AG04450 (cell line): ENCODE data around the gene CDK14. TPM values are rescaled to one million over a fixed set of nuclear protein-coding genes. Genes with fewer than 3 reads are reported as not detected.

Experiments
- CTCF ChIA-PET: fragments of 300-600, 350-600 bp; formaldehyde crosslinking; extraction: SDS; loops from one replicate; lab custom pipeline; 2022; ENCODE audit warnings: antibody characterized with exemption, inconsistent platforms; lab: Charles Lee
- POLR2A ChIA-PET: fragments of 350-600 bp; formaldehyde crosslinking; extraction: SDS; loops from one replicate; lab custom pipeline; 2021; ENCODE audit warnings: antibody characterized with exemption, inconsistent platforms; lab: Yijun Ruan, JAX
- DNase-seq: peaks from one replicate; pipeline ENCODE4 v3.0.0-alpha.2; 2011; ENCODE audit warnings: low read depth, low spot score
- H3K27ac ChIP-seq: one replicate; pipeline ENCODE4 v1.5.1; 2012; ENCODE audit warnings: low read depth, low read length, control low read depth
- H3K27me3 ChIP-seq: one replicate; pipeline ENCODE4 v1.6.0; 2012; ENCODE audit warnings: low read length; ENCODE audit not compliant: control insufficient read depth, insufficient read depth
- H3K4me3 ChIP-seq: 2 replicates; pipeline ENCODE4 v1.5.1; 2011; ENCODE audit warnings: mild to moderate bottlenecking, low read depth, low read length, control low read depth
- H3K9me3 ChIP-seq: 2 replicates; pipeline ENCODE4 v1.5.1; 2012; ENCODE audit warnings: low read length; ENCODE audit not compliant: control insufficient read depth, insufficient read depth
- CTCF ChIP-seq: IDR thresholded peaks from 2 replicates; pipeline ENCODE4 v1.5.1; 2011; ENCODE audit warnings: low read depth, low read length, control low read depth, inconsistent platforms
- polyA plus RNA-seq: library from polyadenylated mRNA; depleted of rRNA; stranded (reverse); fragments of >200 nt; gene quantifications from 2 replicates; pipeline ENCODE4 v1.2.3, GENCODE V29; 2011

CDK14 gene
- polyA plus RNA-seq, 1 experiment: 28.4 TPM

- no peak for DNase-seq
- ChIA-PET CTCF (interaction anchor here (0.5 to 1.1 kb wide), 5 partner anchors 8 to 597 kb away, joined by 3 to 4 read pairs (median 3); no protein-coding TSS in a partner anchor), POLR2A (no interaction called here)
- Histone ChIP-seq H3K27ac (no peak overlapping the region), H3K27me3 (no peaks in the 10 kb centered on the region), H3K4me3 (no peak overlapping the region), H3K9me3 (peaks cover 2% of the 10 kb centered on the region)
- no peak for TF ChIP-seq CTCF
These were observed 445.0 kb downstream of the CDK14 start for GRCh38 chr7:91041141-91041540.

- Histone ChIP-seq H3K27me3 (no peaks in the 10 kb centered on the region), H3K9me3 (no peaks in the 10 kb centered on the region), H3K4me3 (no peak overlapping the region), H3K27ac (no peak overlapping the region)
- no peak for TF ChIP-seq CTCF
- DNase-seq: no peak
- CTCF ChIA-PET: interaction anchor here (1.1 kb wide), 1 partner anchor 9 kb away, joined by 4 read pairs; no protein-coding TSS in a partner anchor
- POLR2A ChIA-PET: no interaction called here
These were observed 445.9 kb downstream of the CDK14 start for GRCh38 chr7:91041901-91042484.

GRCh38 chr7:91043186-91043585, 447.1 kb downstream of the CDK14 start:
- no peak for TF ChIP-seq CTCF
- H3K9me3 ChIP-seq: no peaks in the 10 kb centered on the region
- CTCF ChIA-PET: interaction anchor here (1.5 to 2.8 kb wide), 2 partner anchors 8 to 46 kb away, joined by 3 to 16 read pairs; no protein-coding TSS in a partner anchor
- no peak for DNase-seq
- POLR2A ChIA-PET: no interaction called here
- H3K27ac ChIP-seq: no peak overlapping the region
- no peaks in the 10 kb centered on the region for H3K27me3 ChIP-seq
- no peak overlapping the region for H3K4me3 ChIP-seq

- H3K4me3 ChIP-seq: no peak overlapping the region
- no peak for DNase-seq
- no peaks in the 10 kb centered on the region for H3K27me3 ChIP-seq
- CTCF ChIA-PET: interaction anchor here (1.5 to 2.8 kb wide), 2 partner anchors 9 to 45 kb away, joined by 3 to 16 read pairs; no protein-coding TSS in a partner anchor
- POLR2A ChIA-PET: no interaction called here
- no peaks in the 10 kb centered on the region for H3K9me3 ChIP-seq
- TF ChIP-seq CTCF: no peak
- no peak overlapping the region for H3K27ac ChIP-seq
These were observed 448.0 kb downstream of the CDK14 start for GRCh38 chr7:91043924-91044645.

GRCh38 chr7:91045606-91046005, 449.5 kb downstream of the CDK14 start:
- TF ChIP-seq CTCF: no peak
- Histone ChIP-seq H3K9me3 (no peaks in the 10 kb centered on the region), H3K27ac (no peak overlapping the region), H3K4me3 (no peak overlapping the region), H3K27me3 (no peaks in the 10 kb centered on the region)
- CTCF ChIA-PET: interaction anchor here (1.1 to 2.8 kb wide), 4 partner anchors 8 to 738 kb away, joined by 3 to 16 read pairs (median 6); no protein-coding TSS in a partner anchor
- DNase-seq: no peak
- POLR2A ChIA-PET: no interaction called here
